Measurements from ENCODE around the gene VAX1. TPM values are rescaled to one million over a fixed set of nuclear protein-coding genes. Genes with fewer than 3 reads are reported as not detected.

VAX1 gene
- total and polyA plus RNA-seq, 2 donors (not counting 1 experiment from before 2014, with no cell fraction given) = not detected

DNA sequence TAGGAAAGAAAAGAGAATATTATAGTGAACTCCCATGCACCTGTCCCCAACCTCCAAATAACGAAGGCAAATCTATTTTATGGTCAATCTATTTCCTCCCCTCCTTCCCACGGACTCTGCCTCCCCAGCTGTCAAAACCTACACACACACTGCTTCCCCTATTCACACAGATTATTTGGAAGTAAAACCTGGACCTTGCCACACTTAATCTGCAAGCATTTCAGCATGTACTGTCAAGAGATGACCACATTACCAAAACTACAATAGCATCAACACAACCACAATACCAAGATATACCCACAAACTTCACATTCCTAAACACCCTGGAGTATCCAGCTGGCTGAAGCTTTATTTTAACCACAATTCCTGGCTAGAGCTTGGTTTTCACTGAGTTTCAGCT lies 31.4 kb upstream of the VAX1 start:
- Mint-ChIP-seq H3K9me3 (ENCODE audit: insufficient read depth) (peaks cover 2% of the 10 kb centered on the region), H3K27me3 (peaks cover 66% of the 10 kb centered on the region), H3K4me3 (no peak overlapping the region), H3K4me1 (peaks cover 16% of the 10 kb centered on the region), H3K27ac (no peak overlapping the region)
- H4K20me1 ChIP-seq (ENCODE audit: control insufficient read depth, insufficient read depth, low read length, poor library complexity, severe bottlenecking) = no peaks in the 10 kb centered on the region
- 0% methylated on average over 2 of the region's 2 CpGs for WGBS (ENCODE audit: insufficient coverage)
- peaks cover 0 to 84% (median 64%) of the 10 kb centered on the region in 4 experiments for H3K27me3 ChIP-seq (replicated peaks in 1 of 4; ENCODE audit: control extremely low read depth in 1 of 4, control insufficient read depth in 3 of 4, insufficient read depth in 4 of 4, low read length in 3 of 4)
- H3K4me1 ChIP-seq (ENCODE audit: control insufficient read depth in 2 of 2, insufficient read depth in 2 of 2, low read length in 2 of 2) = peaks cover 19 to 22% of the 10 kb centered on the region in 2 donors
- ATAC-seq (ENCODE audit: low read depth) (no peak), DNase-seq (no peak)
- intact Hi-C loops (cut with micrococcal nuclease) = loop anchor here (5.0 kb wide), 1 partner anchor 37 kb away; no protein-coding TSS in a partner anchor
- TF ChIP-seq, protein P1, sequence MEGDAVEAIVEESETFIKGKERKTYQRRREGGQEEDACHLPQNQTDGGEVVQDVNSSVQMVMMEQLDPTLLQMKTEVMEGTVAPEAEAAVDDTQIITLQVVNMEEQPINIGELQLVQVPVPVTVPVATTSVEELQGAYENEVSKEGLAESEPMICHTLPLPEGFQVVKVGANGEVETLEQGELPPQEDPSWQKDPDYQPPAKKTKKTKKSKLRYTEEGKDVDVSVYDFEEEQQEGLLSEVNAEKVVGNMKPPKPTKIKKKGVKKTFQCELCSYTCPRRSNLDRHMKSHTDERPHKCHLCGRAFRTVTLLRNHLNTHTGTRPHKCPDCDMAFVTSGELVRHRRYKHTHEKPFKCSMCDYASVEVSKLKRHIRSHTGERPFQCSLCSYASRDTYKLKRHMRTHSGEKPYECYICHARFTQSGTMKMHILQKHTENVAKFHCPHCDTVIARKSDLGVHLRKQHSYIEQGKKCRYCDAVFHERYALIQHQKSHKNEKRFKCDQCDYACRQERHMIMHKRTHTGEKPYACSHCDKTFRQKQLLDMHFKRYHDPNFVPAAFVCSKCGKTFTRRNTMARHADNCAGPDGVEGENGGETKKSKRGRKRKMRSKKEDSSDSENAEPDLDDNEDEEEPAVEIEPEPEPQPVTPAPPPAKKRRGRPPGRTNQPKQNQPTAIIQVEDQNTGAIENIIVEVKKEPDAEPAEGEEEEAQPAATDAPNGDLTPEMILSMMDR (IDR thresholded peaks at IDR 0.05) = no peak
- no peak for TF ChIP-seq EZH2 (IDR thresholded peaks at IDR 0.05; ENCODE audit: borderline replicate concordance, insufficient read depth, low read depth, low read length, poor library complexity, severe bottlenecking)
- no peaks in the 10 kb centered on the region for H3K79me2 ChIP-seq (ENCODE audit: control insufficient read depth, insufficient read depth, low read length)
- H3K9me3 ChIP-seq (ENCODE audit: control extremely low read depth in 1 of 3, control insufficient read depth in 2 of 3, insufficient read depth in 1 of 3, low read length in 2 of 3) = peaks cover 0 to 39% (median 0%) of the 10 kb centered on the region in 3 donors
- no peak overlapping the region for H3K4me3 ChIP-seq (ENCODE audit: control extremely low read depth in 1 of 5, extremely low read depth in 1 of 5, insufficient read depth in 1 of 5, low read depth in 2 of 5, low read length in 4 of 5)
- H3K9ac ChIP-seq (ENCODE audit: low read length) = no peak overlapping the region
- H3K27ac ChIP-seq (ENCODE audit: low read length in 2 of 2) = no peak overlapping the region
- POLR2A ChIA-PET = no interaction called here
- CTCF ChIA-PET = interaction anchor here (0.7 to 1.4 kb wide), 3 partner anchors 372 to 381 kb away, joined by 3 to 5 read pairs (median 5); no protein-coding TSS in a partner anchor
- H3K36me3 ChIP-seq (replicated peaks in 1 of 2; ENCODE audit: control extremely low read depth in 1 of 2, control insufficient read depth in 1 of 2, extremely low read depth in 1 of 2, insufficient read depth in 2 of 2, low read length in 1 of 2) = no peaks in the 10 kb centered on the region
- H2AFZ ChIP-seq (ENCODE audit: insufficient read depth, low read depth, low read length, poor library complexity, severe bottlenecking) = no peak overlapping the region
- no peak overlapping the region for H3K4me2 ChIP-seq (replicated peaks; ENCODE audit: low read depth, low read length, poor library complexity, severe bottlenecking)

DNA sequence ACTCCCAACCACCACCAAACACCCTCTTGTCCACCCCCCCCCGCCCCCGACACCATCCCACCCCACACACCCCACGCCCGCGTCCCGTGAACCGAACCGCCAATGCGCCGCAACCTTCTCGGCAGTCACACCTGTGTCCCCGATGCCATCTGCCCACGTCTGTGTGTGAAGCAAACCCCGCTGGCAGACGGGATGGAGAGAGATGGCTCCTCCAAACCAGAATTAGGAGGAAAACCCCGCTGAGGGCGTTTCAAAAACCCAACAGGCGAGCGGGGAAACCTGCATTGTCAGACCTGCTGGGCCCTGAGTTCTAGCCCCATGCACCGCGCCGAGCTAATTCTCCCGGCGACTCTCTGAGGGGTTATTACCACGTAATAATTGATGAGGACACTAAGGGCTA lies 30.7 kb upstream of the VAX1 start:
- Mint-ChIP-seq H3K4me1 (peaks cover 17% of the 10 kb centered on the region), H3K27ac (no peak overlapping the region), H3K27me3 (peaks cover 71% of the 10 kb centered on the region), H3K4me3 (no peak overlapping the region), H3K9me3 (ENCODE audit: insufficient read depth) (peaks cover 2% of the 10 kb centered on the region)
- Histone ChIP-seq H3K4me2 (replicated peaks; ENCODE audit: low read depth, low read length, poor library complexity, severe bottlenecking) (peak overlapping the region; percentile 60), H3K4me3 (ENCODE audit: control extremely low read depth in 1 of 5, extremely low read depth in 1 of 5, insufficient read depth in 1 of 5, low read depth in 2 of 5, low read length in 4 of 5) (no peak overlapping the region), H4K20me1 (ENCODE audit: control insufficient read depth, insufficient read depth, low read length, poor library complexity, severe bottlenecking) (no peaks in the 10 kb centered on the region), H3K36me3 (replicated peaks in 1 of 2; ENCODE audit: control extremely low read depth in 1 of 2, control insufficient read depth in 1 of 2, extremely low read depth in 1 of 2, insufficient read depth in 2 of 2, low read length in 1 of 2) (no peaks in the 10 kb centered on the region), H3K27me3 (replicated peaks in 1 of 4; ENCODE audit: control extremely low read depth in 1 of 4, control insufficient read depth in 3 of 4, insufficient read depth in 4 of 4, low read length in 3 of 4) (peaks cover 0 to 91% (median 70%) of the 10 kb centered on the region in 4 experiments), H3K9me3 (ENCODE audit: control extremely low read depth in 1 of 3, control insufficient read depth in 2 of 3, insufficient read depth in 1 of 3, low read length in 2 of 3) (peaks cover 0 to 41% (median 0%) of the 10 kb centered on the region in 3 donors), H2AFZ (ENCODE audit: insufficient read depth, low read depth, low read length, poor library complexity, severe bottlenecking) (no peak overlapping the region), H3K27ac (ENCODE audit: low read length in 2 of 2) (no peak overlapping the region), H3K79me2 (ENCODE audit: control insufficient read depth, insufficient read depth, low read length) (no peaks in the 10 kb centered on the region), H3K9ac (ENCODE audit: low read length) (no peak overlapping the region), H3K4me1 (ENCODE audit: control insufficient read depth in 2 of 2, insufficient read depth in 2 of 2, low read length in 2 of 2) (peaks cover 18 to 19% of the 10 kb centered on the region in 2 donors)
- TF ChIP-seq, protein P1 (IDR thresholded peaks at IDR 0.05) = no peak
- TF ChIP-seq EZH2 (IDR thresholded peaks at IDR 0.05; ENCODE audit: borderline replicate concordance, insufficient read depth, low read depth, low read length, poor library complexity, severe bottlenecking) = no peak
- ChIA-PET CTCF (interaction anchor here (1.2 to 4.1 kb wide), 4 partner anchors 7 to 372 kb away, joined by 3 to 35 read pairs (median 10); no protein-coding TSS in a partner anchor), POLR2A (no interaction called here)
- no peak for DNase-seq
- 11% methylated on average over 20 of the region's 25 CpGs for WGBS (ENCODE audit: insufficient coverage)
- intact Hi-C loops (cut with micrococcal nuclease) = loop anchor here (5.0 kb wide), 1 partner anchor 36 kb away; no protein-coding TSS in a partner anchor
- ATAC-seq (ENCODE audit: low read depth) = no peak
